PC-9 (cell line): ENCODE measurements around the gene DNAAF1. TPM values are rescaled to one million over a fixed set of nuclear protein-coding genes. Genes with fewer than 3 reads are reported as not detected.

Source experiments
- BruUV-seq: library from RNA; stranded (reverse); fragments of 400-500 nt; replicated peaks from 2 replicates; lab custom pipeline; 2021; lab: Mats Ljungman, UMichigan
- CTCF ChIA-PET: fragments of 300-600 bp; sonication (Branson Sonifier 250); formaldehyde crosslinking; loops from one replicate; lab custom pipeline; 2022; ENCODE audit warnings: antibody characterized with exemption; lab: Charles Lee
- POLR2A ChIA-PET: fragments of 300-600 bp; sonication (Branson Sonifier 250); formaldehyde crosslinking; loops from one replicate; lab custom pipeline; 2022; ENCODE audit warnings: antibody characterized with exemption; ENCODE audit not compliant: unreplicated experiment; lab: Charles Lee
- DNase-seq, 2 experiments: peaks; one replicate each; pipeline versions ENCODE4 v3.0.0 to v3.0.0-alpha.2; 2015 to 2022; ENCODE audit warnings: mixed read lengths in 1 of 2
- H2AFZ ChIP-seq: fragments of 200-600 bp; sonication (generic); 2 replicates; pipeline ENCODE4 v1.8.1; 2017; ENCODE audit warnings: antibody characterized with exemption
- H3F3A ChIP-seq: fragments of 200-600 bp; sonication (generic); 2 replicates; pipeline ENCODE4 v1.8.1; 2017; ENCODE audit warnings: antibody characterized with exemption, mild to moderate bottlenecking, low read depth; ENCODE audit not compliant: insufficient read depth
- H3K27ac ChIP-seq: fragments of 200-600 bp; sonication (generic); 2 replicates; pipeline ENCODE4 v1.6.1; 2016; ENCODE audit warnings: mixed run types
- H3K27me3 ChIP-seq: fragments of 200-600 bp; sonication (generic); 2 replicates; pipeline ENCODE4 v1.6.1; 2016; ENCODE audit warnings: low read depth, mixed run types; ENCODE audit not compliant: insufficient read depth
- H3K36me3 ChIP-seq: fragments of 200-600 bp; sonication (generic); 2 replicates; pipeline ENCODE4 v1.6.1; 2016; ENCODE audit warnings: low read depth, mixed run types
- H3K4me1 ChIP-seq: fragments of 200-600 bp; sonication (generic); replicated peaks from 2 replicates; pipeline ENCODE4 v1.6.1; 2016; ENCODE audit warnings: mixed run types; ENCODE audit not compliant: insufficient read depth
- H3K4me2 ChIP-seq: fragments of 200-600 bp; sonication (generic); 2 replicates; pipeline ENCODE4 v1.6.1; 2017; ENCODE audit warnings: mixed run types
- H3K4me3 ChIP-seq: fragments of 200-600 bp; sonication (generic); 2 replicates; pipeline ENCODE4 v1.6.1; 2016; ENCODE audit warnings: mixed run types
- H3K79me2 ChIP-seq: fragments of 200-600 bp; sonication (generic); 2 replicates; pipeline ENCODE4 v1.6.1; 2017; ENCODE audit warnings: low read depth, mixed run types
- H3K9me2 ChIP-seq: fragments of 200-600 bp; sonication (generic); 2 replicates; pipeline ENCODE4 v1.8.1; 2017; ENCODE audit warnings: mild to moderate bottlenecking; ENCODE audit not compliant: insufficient read depth
- H3K9me3 ChIP-seq: fragments of 200-600 bp; sonication (generic); 2 replicates; pipeline ENCODE4 v1.8.1; 2016; ENCODE audit warnings: low read depth; ENCODE audit not compliant: insufficient read depth
- H4K20me1 ChIP-seq: fragments of 200-600 bp; sonication (generic); 2 replicates; pipeline ENCODE4 v1.8.1; 2017; ENCODE audit not compliant: insufficient read depth
- EZH2 ChIP-seq: fragments of 200-600 bp; sonication (generic); IDR thresholded peaks from 2 replicates; pipeline ENCODE4 v1.8.0; 2017; ENCODE audit warnings: antibody characterized with exemption, low read depth
- intact Hi-C: fragments of 100-400 bp; cut with micrococcal nuclease; formaldehyde crosslinking; loops from one replicate; pipeline ENCODE4 v1.10.0; 2022; ENCODE audit not compliant: unreplicated experiment
- total RNA-seq: library from RNA; stranded (reverse); gene quantifications from 2 replicates; pipeline ENCODE4 v1.2.3, GENCODE V29; 2021
- TF ChIP-seq, protein P1 (sequence below): fragments of 200-600 bp; sonication (generic); conservative IDR thresholded peaks from 2 replicates; pipeline ENCODE4 v1.6.1; 2017; ENCODE audit warnings: mixed run types, antibody characterized with exemption, mild to moderate bottlenecking, moderate library complexity

The DNAAF1 gene
- total RNA-seq, 1 experiment from 2014 or later, result 1.2 TPM

DNA sequence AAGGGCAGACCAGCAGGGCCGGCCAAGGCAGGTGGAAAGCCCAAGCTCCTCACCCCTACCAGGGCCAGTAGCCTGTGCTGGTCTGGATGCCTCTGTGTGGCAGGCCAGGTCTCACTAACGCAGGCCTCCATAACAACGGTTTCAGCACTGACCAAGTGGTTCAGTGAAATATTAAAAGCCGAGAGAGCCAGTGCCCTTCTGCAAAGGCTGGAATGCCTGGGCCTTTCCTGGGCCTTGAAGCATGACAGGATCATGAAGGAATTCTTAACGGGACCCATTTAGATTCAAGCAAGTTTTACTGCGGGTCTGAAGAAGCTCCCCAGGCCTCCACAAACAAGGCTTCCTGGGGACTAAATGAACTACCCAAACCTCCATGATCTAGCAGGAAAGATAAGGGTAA, 62.1 kb downstream of the DNAAF1 start:
- no peak for DNase-seq
- BruUV-seq, result no TSS peak
- H2AFZ ChIP-seq, result no peak overlapping the region
- no peaks in the 10 kb centered on the region for H3K9me3 ChIP-seq
- no peaks in the 10 kb centered on the region for H3K79me2 ChIP-seq
- intact Hi-C loops, result no loop called here
- no peaks in the 10 kb centered on the region for H3K36me3 ChIP-seq
- H3K4me1 ChIP-seq, result peaks cover 8% of the 10 kb centered on the region; the same call in 1 of the 2 replicates
- no peaks in the 10 kb centered on the region for H4K20me1 ChIP-seq
- H3K27me3 ChIP-seq, result no peaks in the 10 kb centered on the region
- CTCF ChIA-PET, result no interaction called here
- H3F3A ChIP-seq, result no peaks in the 10 kb centered on the region
- POLR2A ChIA-PET, result no interaction called here
- no peaks in the 10 kb centered on the region for H3K9me2 ChIP-seq
- no peak overlapping the region for H3K27ac ChIP-seq
- no peak overlapping the region for H3K4me2 ChIP-seq
- H3K4me3 ChIP-seq, result no peak overlapping the region
- TF ChIP-seq, protein P1, sequence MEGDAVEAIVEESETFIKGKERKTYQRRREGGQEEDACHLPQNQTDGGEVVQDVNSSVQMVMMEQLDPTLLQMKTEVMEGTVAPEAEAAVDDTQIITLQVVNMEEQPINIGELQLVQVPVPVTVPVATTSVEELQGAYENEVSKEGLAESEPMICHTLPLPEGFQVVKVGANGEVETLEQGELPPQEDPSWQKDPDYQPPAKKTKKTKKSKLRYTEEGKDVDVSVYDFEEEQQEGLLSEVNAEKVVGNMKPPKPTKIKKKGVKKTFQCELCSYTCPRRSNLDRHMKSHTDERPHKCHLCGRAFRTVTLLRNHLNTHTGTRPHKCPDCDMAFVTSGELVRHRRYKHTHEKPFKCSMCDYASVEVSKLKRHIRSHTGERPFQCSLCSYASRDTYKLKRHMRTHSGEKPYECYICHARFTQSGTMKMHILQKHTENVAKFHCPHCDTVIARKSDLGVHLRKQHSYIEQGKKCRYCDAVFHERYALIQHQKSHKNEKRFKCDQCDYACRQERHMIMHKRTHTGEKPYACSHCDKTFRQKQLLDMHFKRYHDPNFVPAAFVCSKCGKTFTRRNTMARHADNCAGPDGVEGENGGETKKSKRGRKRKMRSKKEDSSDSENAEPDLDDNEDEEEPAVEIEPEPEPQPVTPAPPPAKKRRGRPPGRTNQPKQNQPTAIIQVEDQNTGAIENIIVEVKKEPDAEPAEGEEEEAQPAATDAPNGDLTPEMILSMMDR, result no peak
- TF ChIP-seq EZH2, result no peak

GRCh38 chr16:84207879-84208278, 62.8 kb downstream of the DNAAF1 start:
- no TSS peak for BruUV-seq

GRCh38 chr16:84209989-84210388, 64.9 kb downstream of the DNAAF1 start:
- CTCF ChIA-PET, result no interaction called here
- no TSS peak for BruUV-seq
- intact Hi-C loops, result no loop called here

More at GRCh38 chr16:84207879-84208278, 62.8 kb downstream of the DNAAF1 start:
- H3K79me2 ChIP-seq, result no peaks in the 10 kb centered on the region
- H3K36me3 ChIP-seq, result no peaks in the 10 kb centered on the region
- no peaks in the 10 kb centered on the region for H3K27me3 ChIP-seq
- H3K9me2 ChIP-seq, result no peaks in the 10 kb centered on the region
- DNase-seq, result no peak
- no peaks in the 10 kb centered on the region for H3F3A ChIP-seq
- no peak overlapping the region for H3K4me3 ChIP-seq
- TF ChIP-seq, protein P1, result no peak
- TF ChIP-seq EZH2, result no peak
- H3K4me2 ChIP-seq, result no peak overlapping the region
- no peak overlapping the region for H2AFZ ChIP-seq
- intact Hi-C loops, result no loop called here
- no peaks in the 10 kb centered on the region for H4K20me1 ChIP-seq
- peaks cover 8% of the 10 kb centered on the region; the same call in 1 of the 2 replicates for H3K4me1 ChIP-seq
- H3K27ac ChIP-seq, result no peak overlapping the region
- CTCF ChIA-PET, result no interaction called here
- POLR2A ChIA-PET, result no interaction called here
- no peaks in the 10 kb centered on the region for H3K9me3 ChIP-seq

More at GRCh38 chr16:84209989-84210388, 64.9 kb downstream of the DNAAF1 start:
- H3K9me3 ChIP-seq, result no peaks in the 10 kb centered on the region
- no peaks in the 10 kb centered on the region for H3K9me2 ChIP-seq
- H3K4me2 ChIP-seq, result no peak overlapping the region
- H3K27ac ChIP-seq, result no peak overlapping the region
- peaks cover 11% of the 10 kb centered on the region; the same call in 1 of the 2 replicates for H3K4me1 ChIP-seq
- no peak overlapping the region for H3K4me3 ChIP-seq
- DNase-seq, result no peak
- no peaks in the 10 kb centered on the region for H3F3A ChIP-seq
- H4K20me1 ChIP-seq, result no peaks in the 10 kb centered on the region
- H2AFZ ChIP-seq, result no peak overlapping the region
- H3K27me3 ChIP-seq, result no peaks in the 10 kb centered on the region
- TF ChIP-seq, protein P1, result peak; percentile 27; the same call in 1 of the 2 replicates
- no peak for TF ChIP-seq EZH2
- POLR2A ChIA-PET, result no interaction called here
- no peaks in the 10 kb centered on the region for H3K36me3 ChIP-seq
- no peaks in the 10 kb centered on the region for H3K79me2 ChIP-seq
